Adrenal gland (tissue), 5 donors: ENCODE measurements around the gene PLXNA4.

Source experiments
- POLR2A ChIP-seq, 2 donors: fragments of 450-650 bp; IDR thresholded peaks; one replicate each; pipeline ENCODE4 v1.6.1; 2017; ENCODE audit warnings: antibody characterized with exemption in 2 of 2, mild to moderate bottlenecking in 2 of 2, moderate library complexity in 1 of 2
- TF ChIP-seq, protein P1 (sequence below), 6 experiments: fragments of 450-650 bp in 4 of 6; fragments of 200-600 bp in 2 of 6; sonication (generic) in 1 of 6; IDR thresholded peaks; 1 replicate in 5 of 6; 2 replicates in 1 of 6; pipeline versions ENCODE4 v1.5.1 to v1.8.0; 2016 to 2021; ENCODE audit warnings: antibody characterized with exemption in 6 of 6, mild to moderate bottlenecking in 2 of 6, moderate library complexity in 1 of 6
- donor health status: DM: no; HTN: no; CAD: no.

DNA sequence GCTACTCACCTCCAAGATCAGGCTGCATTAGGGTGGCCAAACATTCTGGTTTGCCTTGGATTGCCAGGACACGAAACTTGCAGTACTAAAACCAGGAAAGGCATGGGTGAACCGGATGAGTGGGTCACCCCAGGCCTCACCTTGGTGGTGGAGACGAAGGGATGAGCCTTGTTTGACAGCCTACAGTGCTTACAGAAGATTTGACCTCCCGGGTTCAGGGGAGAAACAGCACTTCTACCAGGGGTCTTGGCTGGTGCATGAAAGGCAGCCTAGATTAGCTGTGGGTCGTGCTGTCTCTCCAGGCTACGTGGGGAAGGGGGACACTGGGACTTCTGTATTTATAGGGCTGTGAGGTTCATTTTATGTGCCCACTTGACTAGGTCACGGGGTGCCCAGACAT is 469.8 kb downstream of the PLXNA4 start:
- TF ChIP-seq, protein P1, sequence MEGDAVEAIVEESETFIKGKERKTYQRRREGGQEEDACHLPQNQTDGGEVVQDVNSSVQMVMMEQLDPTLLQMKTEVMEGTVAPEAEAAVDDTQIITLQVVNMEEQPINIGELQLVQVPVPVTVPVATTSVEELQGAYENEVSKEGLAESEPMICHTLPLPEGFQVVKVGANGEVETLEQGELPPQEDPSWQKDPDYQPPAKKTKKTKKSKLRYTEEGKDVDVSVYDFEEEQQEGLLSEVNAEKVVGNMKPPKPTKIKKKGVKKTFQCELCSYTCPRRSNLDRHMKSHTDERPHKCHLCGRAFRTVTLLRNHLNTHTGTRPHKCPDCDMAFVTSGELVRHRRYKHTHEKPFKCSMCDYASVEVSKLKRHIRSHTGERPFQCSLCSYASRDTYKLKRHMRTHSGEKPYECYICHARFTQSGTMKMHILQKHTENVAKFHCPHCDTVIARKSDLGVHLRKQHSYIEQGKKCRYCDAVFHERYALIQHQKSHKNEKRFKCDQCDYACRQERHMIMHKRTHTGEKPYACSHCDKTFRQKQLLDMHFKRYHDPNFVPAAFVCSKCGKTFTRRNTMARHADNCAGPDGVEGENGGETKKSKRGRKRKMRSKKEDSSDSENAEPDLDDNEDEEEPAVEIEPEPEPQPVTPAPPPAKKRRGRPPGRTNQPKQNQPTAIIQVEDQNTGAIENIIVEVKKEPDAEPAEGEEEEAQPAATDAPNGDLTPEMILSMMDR (IDR thresholded peaks at IDR 0.05) = no peak
- TF ChIP-seq POLR2A (IDR thresholded peaks at IDR 0.05) = no peak
